HG03521 (cell line): ENCODE results near the gene MMP17.

Source experiments
- ATAC-seq: cut with Tn5 transposase; IDR thresholded peaks from one replicate; pipeline ENCODE4 v1.9.1; 2021; ENCODE audit warnings: mild to moderate bottlenecking, moderate library complexity; ENCODE audit not compliant: unreplicated experiment

Gene MMP17

DNA sequence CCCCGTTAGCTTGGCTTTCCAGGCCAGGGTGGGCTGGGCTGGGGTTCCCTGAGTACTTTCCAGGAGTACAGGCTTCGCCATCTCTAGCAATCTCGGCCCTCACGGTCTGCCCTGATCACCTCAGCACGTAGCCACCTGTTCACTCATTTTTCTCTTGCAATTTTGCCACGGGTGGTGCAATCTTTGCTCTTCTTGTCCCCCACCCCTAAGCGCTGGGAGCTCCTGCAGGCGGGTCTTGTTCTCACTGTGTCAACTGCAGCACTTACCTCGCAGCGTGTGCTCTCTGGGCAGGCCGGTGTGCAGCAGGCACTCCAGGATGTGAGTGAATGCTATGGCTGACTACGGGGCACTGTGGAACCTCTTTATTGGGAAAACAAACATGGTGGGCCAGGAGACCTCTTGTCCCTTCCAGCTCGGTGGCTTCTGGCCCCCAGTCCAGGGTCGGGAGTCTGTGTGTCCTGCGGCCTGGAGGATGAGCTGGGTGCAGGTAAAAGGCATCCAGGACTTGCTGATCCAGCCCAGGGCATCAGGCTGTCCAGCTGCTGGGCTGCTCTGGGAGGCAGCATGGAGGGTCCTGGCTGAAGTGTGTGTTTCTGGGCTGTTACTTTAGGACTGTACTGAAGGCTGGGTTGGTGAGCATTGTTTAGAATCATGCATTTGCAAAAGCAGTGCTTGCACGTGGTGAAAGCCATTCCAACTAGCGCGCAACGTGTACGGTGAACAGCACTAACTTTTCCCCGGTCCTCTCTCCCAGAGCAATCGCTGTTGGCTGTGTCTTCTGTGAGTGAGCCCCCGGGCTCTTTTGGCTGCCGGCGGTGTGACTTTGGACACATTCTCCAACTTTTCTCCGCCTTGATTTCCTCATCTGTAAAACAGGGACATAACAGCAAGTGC, 64.8 kb downstream of the MMP17 start:
- no peak for ATAC-seq

DNA sequence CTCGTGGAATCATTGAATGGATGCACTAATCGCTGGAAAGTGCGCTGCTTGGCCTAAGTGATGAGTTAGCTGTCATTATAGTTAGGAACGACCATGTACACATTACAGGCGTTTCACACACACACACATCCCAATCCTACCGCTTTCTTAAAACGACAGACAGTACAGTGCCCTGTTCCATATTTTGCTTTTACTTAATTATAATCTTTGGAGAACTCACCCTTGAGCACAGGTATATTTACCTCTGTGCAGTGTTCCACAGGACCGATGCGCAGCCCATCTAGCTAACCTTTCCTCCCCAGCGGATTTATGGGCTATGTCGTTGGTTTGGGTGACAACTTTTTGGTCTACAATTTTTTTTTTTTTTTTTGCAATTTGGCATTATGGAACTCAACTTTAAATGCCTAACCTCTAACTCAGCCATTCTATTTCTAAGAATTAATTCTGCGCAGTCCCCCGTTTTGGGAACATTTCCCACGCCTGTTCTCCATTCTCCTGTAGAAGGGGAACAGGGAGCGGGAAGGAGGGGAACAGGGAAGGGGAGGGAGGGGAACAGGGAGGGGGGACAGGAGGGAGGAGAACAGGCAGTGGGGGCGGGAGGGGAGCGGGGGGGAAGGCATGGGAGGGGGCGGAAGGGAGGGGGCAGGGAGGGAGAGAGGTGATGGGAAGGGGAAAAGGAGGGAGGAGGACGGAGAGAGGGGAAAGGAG, 65.6 kb downstream of the MMP17 start:
- ATAC-seq = no peak

DNA sequence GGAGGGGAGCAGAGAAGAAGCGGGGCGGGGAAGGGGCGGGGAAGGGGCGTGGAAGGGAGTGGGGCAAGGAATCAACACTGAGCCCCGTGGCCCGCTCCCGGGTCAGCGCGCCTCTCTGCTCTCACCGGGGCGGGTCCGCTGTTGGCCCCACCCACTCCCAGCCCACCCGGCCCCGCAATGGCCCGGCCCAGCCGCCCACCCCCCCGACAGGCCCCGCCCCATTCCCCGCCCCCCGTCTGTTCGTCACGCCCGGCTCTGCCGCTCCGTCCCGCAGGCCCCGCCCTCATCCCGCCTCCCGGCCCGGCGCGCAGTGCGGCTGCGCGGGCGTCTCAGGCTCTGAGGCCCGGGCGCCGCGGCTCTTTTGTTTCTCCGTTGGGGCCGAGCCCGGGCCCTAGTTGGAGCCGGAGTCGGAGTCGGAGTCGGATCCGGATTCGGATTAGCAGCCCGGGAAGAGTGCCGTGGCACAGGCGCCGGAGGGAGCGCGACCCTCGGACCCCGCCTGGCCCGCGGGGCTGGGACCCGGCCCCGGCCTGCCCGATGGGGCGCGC, 66.2 kb downstream of the MMP17 start, which contains the start of gene ULK1:
Gene ULK1, plus strand, starts transcription at position 310 of the 548 bp plus-strand sequence. CDS start 380 bp downstream, outside the sequence.
- ATAC-seq = peak; percentile 70

DNA sequence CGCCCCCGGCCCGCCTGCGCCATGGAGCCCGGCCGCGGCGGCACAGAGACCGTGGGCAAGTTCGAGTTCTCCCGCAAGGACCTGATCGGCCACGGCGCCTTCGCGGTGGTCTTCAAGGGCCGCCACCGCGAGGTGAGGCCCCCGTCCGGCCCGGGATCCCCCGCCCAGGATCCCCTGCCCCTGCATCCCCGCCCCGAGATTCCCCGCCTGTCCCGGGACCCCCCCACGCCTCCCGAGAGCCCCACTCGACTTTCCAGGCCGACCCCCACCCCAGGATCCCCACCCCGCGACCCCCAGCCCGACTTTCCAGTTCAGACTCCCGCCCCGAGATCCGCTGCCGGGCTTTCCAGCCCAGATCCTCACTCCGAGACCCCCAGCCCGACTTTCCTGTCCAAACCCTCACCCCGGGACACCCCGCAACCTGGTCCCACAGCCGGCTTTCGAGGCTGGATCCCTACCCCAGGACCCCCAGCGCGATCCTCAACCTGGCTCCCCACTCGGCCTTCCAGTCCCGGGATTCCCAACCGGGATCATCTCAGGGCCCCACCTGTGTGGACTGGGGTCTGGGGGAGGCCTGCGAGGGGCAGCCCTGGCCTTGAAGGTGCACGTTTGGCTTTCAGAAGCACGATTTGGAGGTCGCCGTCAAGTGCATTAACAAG, 66.9 kb downstream of the MMP17 start:
- ATAC-seq = no peak

DNA sequence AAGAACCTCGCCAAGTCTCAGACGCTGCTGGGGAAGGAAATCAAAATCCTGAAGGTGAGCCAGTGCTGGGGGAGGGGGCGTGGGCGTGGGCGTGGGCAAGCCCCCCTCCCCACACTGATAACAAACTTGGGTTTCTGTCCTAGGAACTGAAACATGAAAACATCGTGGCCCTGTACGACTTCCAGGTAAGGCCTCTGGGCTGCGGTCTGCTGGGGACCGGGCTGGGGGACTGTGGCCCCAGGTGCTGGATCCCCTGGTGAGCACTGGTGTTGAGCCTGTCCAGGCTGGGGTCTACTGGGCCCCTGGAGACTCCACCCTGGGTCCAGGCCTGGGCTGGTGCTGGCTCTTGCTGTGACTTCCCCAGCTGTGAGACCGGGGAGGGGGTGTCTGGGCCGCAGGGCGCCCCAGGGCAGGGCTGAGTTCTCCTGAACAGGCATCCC, 67.5 kb downstream of the MMP17 start:
- ATAC-seq = no peak

DNA sequence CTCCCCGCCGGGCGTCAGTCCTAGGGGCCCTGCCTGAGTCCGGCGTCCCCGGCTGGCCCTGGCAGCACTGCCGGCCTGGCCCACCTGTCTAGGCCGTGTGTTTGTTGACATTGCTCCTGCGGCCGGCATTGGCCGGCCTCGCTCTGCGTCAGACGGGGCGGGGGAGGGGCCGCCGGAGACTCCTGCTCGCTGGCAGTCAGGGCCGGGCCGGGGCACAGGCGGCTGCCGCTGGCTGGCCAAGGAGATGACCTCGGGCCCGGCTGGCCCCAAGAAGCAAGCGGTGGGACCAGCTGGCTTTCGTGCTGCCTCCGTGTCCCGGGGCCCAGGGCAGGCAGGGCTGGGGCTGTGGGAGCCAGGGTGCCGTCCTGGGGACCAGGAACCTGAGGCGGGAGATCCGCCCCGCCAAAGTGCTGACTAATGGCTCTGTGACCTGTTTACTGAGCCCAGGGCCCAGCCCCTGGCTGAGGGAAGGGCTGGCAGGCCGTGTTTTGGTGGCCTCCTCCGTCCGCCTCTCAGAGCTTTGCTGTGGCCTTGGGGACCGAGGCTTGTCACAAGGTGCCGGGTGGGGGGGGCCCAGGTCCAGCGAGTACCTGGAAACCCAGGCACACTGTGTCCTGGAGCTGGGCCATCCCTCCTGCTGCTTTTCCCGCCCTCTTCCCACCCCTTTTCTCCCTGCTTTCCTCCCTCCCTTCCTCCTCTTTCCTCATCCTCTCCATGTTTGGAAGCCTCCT, 68.1 kb downstream of the MMP17 start:
- ATAC-seq = peak; percentile 57

DNA sequence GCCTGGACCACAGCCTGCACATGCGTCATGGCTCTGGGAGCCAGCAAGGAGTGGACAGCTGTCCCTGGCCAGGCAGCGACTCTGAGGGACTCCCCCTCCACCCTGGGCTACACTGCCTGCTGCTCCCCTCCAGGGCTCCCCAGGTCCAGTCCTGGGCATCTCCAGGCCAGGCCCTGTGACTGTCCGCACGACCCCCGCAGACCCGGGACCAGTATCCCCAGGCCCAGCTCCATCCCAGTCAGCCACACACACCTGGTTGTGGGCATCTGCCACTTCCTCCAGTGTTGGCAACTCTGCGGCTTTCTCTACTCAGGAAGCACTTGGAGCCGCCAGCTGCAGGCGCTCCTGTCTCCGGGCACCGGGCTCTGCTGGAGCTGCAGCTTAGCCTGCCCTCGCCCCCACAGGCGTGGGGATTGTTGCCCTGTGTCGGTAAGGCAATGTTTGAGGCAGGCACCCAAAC, 68.6 kb downstream of the MMP17 start:
- ATAC-seq = no peak

DNA sequence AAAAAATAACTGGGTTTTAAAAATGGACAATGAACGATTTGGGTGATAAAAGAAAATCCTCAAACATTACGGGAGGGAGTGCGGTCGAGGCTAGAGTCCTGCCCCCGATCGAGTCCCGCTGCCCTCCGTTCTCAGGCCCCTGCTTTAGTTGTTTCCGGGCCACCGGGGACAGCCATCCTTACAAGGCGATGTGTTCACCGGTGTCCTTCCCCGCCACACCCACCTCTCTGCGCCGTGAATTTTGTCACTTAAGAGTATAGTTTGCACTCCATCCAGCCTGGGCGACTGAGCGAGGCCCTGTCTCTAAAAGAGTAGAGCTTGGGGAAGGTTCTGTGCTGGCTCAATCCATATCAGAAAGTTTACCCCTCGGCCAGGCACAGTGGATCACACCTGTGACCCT, 69.1 kb downstream of the MMP17 start:
- ATAC-seq = no peak

DNA sequence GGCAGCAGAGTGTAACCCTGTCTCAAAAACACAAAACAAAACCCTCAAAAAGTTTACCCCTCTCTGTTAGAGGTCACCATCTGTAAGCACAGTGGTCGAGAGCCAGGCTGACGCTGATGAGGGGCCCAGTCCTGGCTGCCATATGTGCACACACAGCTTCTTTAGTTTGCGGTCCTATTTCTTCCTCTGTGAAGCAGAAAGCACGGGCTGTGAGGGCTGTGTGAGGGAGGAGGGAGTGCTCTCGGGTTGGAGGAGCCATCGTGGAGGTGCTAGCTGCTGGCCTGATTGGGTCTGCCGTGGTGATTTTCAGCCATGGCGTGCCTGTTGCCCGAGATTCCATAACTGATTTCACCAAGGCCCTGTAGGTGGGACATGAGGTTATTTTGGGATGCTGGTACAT, 69.7 kb downstream of the MMP17 start:
- ATAC-seq = no peak

DNA sequence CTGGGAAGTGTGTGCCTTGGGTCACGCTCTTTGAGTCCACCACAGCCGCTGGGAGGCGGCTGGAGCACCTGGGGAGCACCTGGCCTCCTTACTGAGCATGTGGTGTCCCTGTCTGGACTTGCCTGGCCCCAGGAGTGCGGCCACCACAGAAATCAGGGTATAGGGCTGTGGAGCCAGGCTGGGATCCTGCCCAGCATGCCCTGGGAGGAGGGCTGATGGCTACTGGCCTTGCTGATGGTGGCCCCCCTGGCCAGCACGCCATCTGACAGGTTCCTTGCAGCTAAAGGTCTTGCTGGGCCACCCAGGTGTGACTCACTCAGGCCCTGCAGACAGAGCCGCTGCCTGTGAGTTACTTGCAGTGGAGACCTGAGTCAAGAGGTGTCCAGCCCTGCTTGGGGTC, 72.2 kb downstream of the MMP17 start:
- no peak for ATAC-seq
